GM18907 (cell line): ENCODE data around the gene RNF128.
"Not testable (repeated sequence)": the region's sequence is repeated elsewhere in the genome, so short reads cannot be mapped to it uniquely, and the experiment has no call there.

ENCODE experiments used
- ATAC-seq: cut with Tn5 transposase; IDR thresholded peaks from one replicate; pipeline ENCODE4 v1.9.1; 2021; ENCODE audit warnings: mild to moderate bottlenecking, moderate library complexity; ENCODE audit not compliant: unreplicated experiment

Gene RNF128

GRCh38 chrX:106742805-106743204 is 16.3 kb downstream of the RNF128 start:
- ATAC-seq, result no peak

GRCh38 chrX:106748377-106748776 is 21.9 kb downstream of the RNF128 start:
- no peak for ATAC-seq

- ATAC-seq, result no peak
These were observed 24.9 kb downstream of the RNF128 start for GRCh38 chrX:106751407-106751806.

- ATAC-seq, result no peak
These were observed 25.7 kb downstream of the RNF128 start for GRCh38 chrX:106752101-106752678.

DNA sequence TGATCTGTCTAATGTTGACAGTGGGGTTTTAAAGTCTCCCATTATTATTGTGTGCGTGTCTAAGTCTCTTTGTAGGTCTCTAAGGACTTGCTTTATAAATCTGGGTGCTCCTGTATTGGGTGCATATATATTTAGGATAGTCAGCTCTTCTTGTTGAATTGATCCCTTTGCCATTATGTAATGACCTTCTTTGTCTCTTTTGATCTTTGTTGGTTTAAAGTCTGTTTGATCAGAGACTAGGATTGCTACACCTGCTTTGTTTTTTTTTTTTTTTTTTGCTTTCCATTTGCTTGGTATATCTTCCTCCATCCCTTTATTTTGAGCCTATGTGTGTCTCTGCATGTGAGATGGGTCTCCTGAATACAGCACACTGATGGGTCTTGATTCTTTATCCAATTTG is 42.8 kb downstream of the RNF128 start:
- ATAC-seq, result not testable (repeated sequence)

DNA sequence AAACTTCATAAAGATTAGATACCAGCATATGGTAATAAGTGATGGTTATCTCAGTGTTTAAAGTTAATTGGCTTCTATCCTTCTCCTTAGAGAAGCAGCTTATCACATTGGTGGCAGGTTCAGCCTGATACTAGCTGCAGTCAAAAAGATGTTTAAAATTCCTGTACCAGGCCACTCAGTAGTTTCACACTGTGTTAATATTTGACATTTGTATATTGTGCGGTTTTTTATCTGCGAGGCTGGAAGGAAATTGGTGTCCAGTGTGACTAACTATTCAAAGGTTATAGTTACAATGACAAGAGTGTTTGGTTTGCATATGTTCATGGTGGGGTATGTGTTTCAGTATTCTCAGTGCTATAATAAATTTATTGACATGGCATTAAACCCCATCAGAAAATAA is 48.5 kb downstream of the RNF128 start:
- ATAC-seq, result no peak

DNA sequence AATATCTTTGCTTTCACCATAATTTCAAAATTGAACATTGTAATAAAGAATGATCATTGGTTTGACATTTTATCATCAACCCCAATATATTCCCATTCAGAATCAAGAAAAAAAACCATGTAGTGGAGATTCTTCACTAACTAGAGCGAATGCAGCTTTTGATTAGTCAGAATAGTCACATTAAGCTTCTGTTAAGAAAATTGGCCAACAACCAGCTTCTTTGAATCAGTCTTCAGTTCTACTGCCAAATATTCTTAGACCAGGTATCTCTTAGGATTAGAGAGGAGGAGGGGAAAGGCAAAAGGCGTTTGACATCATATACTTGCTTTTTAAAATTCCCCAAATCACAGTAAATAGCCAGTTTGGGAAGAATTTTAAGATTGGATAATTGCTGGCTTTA is 53.8 kb downstream of the RNF128 start:
- no peak for ATAC-seq

- ATAC-seq, result no peak
These were observed 54.3 kb downstream of the RNF128 start for GRCh38 chrX:106780664-106781377.

DNA sequence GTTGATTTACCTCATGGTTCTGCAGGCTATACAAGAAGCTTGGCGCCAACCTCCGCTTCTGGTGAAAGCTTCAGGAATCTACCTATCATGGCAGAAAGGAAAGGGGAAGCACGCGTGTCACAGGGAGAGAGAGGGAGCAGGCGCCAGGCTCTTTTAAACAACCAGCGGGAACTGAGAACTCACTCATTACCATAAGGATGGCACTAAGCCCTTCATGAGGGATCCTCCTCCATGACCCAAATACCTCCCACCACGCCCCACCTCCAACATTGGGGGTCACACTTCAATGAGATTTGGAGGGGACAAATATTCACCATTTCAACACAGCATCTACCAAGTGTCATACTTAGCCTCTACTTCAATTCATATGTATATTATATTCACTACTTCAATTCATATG is 57.2 kb downstream of the RNF128 start:
- no peak for ATAC-seq

DNA sequence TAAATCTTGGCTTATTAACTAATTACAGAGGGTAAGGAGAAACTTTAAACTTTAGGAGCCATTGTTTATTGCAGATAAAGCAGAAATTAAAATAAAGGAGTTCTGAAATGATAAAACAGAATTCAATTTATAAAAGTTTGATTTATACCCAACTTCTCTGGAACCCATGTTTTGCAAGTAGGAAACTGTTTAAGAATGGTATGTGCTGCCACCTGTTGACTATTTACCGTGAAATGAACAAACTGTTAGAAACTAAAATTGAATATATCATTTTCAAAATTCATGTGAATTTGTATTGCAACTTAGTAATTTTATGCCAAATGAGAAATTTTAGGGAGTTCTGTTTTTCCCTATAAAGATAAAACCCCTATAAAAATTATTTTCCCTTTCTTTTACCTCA is 65.0 kb downstream of the RNF128 start:
- no peak for ATAC-seq

- peak; percentile 33 for ATAC-seq
These were observed 75.5 kb downstream of the RNF128 start for GRCh38 chrX:106802063-106802387.

- ATAC-seq, result peak; percentile 94
These were observed 76.1 kb downstream of the RNF128 start, which contains the start of gene TBC1D8B for GRCh38 chrX:106802388-106803275. Gene TBC1D8B (plus strand): TSS chrX:106802673. CDS start chrX:106802854, 181 bp downstream.

DNA sequence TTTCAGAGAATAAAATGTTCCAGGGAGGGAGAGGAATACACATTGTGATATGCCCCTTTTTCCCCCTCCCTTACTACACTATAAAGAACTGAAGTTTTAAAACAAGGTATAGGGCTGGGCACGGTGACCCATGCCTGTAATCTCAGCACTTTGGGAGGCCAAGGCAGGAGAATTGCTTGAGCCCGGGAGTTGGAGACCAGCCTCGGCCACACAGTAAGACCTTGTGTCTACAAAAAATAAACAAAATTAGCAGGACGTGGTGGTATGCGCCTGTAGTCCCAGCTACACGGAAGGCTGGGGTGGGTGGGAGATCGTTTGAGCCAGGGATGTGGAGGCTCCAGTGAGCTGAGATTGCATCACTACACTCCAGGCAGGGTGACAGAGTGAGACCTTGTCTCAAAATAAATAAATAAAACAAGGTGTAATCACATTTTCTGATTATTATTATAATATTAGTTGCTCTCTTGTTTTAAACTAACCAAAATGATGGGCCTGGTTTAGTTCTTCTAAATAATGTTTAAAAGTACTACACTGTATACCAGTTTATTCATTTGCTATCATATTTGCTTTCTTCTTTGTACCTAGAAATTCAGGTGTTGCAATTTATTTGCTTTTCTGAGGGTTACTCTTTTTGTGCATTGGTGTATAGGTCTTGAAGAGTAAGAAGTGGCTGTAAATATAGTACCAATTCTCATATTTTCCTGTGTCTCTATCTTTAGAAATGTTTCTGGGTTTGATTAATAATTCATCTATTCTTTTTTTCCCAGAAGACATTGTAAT is 84.8 kb downstream of the RNF128 start:
- no peak for ATAC-seq

DNA sequence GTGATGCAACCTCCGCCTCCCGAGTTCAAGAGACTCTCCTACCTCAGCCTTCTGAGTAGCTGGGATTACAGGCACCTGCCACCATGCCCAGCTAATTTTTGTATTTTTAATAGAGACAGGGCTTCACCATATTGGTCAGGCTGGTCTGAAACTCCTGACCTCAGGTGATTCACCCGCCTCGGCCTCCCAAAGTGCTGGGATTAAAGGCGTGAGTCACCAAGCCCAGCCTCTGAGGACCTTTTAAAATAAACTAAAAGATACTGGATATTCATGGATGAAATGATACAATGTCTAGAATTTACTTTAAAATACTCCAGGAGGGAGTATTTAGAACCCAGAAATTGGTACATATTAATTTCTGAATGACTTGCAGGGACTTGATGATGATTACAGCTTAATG is 86.4 kb downstream of the RNF128 start:
- not testable (repeated sequence) for ATAC-seq

DNA sequence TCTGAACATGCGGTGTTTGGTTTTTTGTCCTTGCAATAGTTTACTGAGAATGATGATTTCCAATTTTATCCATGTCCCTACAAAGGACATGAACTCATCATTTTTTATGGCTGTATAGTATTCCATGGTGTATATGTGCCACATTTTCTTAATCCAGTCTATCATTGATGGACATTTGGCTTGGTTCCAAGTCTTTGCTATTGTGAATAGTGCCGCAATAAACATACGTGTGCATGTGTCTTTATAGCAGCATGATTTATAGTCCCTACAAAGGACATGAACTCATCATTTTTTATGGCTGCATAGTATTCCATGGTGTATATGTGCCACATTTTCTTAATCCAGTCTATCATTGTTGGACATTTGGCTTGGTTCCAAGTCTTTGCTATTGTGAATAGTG is 87.6 kb downstream of the RNF128 start:
- ATAC-seq, result not testable (repeated sequence)
